MM.1S (cell line): ENCODE measurements around the gene NSL1.

Experiments
- DNase-seq: peaks from one replicate; pipeline ENCODE4 v3.0.0-alpha.2; 2015
- H2AFZ ChIP-seq: fragments of 300-600 bp; sonication (generic); 2 replicates; pipeline ENCODE4 v1.6.0; 2016; ENCODE audit warnings: antibody characterized with exemption, low read length
- H3F3A ChIP-seq: fragments of 300-600 bp; sonication (generic); 2 replicates; pipeline ENCODE4 v1.6.1; 2016; ENCODE audit warnings: mild to moderate bottlenecking, antibody characterized with exemption, low read length, moderate library complexity, mixed read lengths; ENCODE audit not compliant: insufficient read depth
- H3K27ac ChIP-seq: fragments of 300-600 bp; sonication (generic); 2 replicates; pipeline ENCODE4 v1.5.1; 2016; ENCODE audit warnings: mild to moderate bottlenecking, low read length
- H3K27me3 ChIP-seq: fragments of 300-600 bp; sonication (generic); replicated peaks from 2 replicates; pipeline ENCODE4 v1.6.0; 2016; ENCODE audit warnings: low read length; ENCODE audit not compliant: insufficient read depth
- H3K36me3 ChIP-seq: fragments of 300-600 bp; sonication (generic); replicated peaks from 2 replicates; pipeline ENCODE4 v1.6.1; 2016; ENCODE audit warnings: mild to moderate bottlenecking, low read length, mixed read lengths; ENCODE audit not compliant: insufficient read depth
- H3K4me1 ChIP-seq: fragments of 300-600 bp; sonication (generic); 2 replicates; pipeline ENCODE4 v1.6.1; 2016; ENCODE audit warnings: low read length, mixed read lengths
- H3K4me2 ChIP-seq: fragments of 300-600 bp; sonication (generic); 2 replicates; pipeline ENCODE4 v1.6.0; 2016; ENCODE audit warnings: low read depth, low read length
- H3K4me3 ChIP-seq: fragments of 300-600 bp; sonication (generic); 2 replicates; pipeline ENCODE4 v1.5.1; 2016; ENCODE audit warnings: low read length, mixed read lengths
- H3K79me2 ChIP-seq: fragments of 300-600 bp; sonication (generic); 2 replicates; pipeline ENCODE4 v1.6.1; 2016; ENCODE audit warnings: mixed run types, low read length, mixed read lengths
- H3K9ac ChIP-seq: fragments of 300-600 bp; sonication (generic); 2 replicates; pipeline ENCODE4 v1.6.1; 2016; ENCODE audit warnings: low read length, mixed read lengths
- H3K9me2 ChIP-seq: fragments of 300-600 bp; sonication (generic); replicated peaks from 2 replicates; pipeline ENCODE4 v1.6.1; 2016; ENCODE audit warnings: mild to moderate bottlenecking, low read length, mixed read lengths; ENCODE audit not compliant: insufficient read depth
- H3K9me3 ChIP-seq: fragments of 300-600 bp; sonication (generic); replicated peaks from 2 replicates; pipeline ENCODE4 v1.6.1; 2016; ENCODE audit warnings: mild to moderate bottlenecking, low read length, mixed read lengths; ENCODE audit not compliant: insufficient read depth
- H4K20me1 ChIP-seq: fragments of 300-600 bp; sonication (generic); 2 replicates; pipeline ENCODE4 v1.6.1; 2016; ENCODE audit warnings: mild to moderate bottlenecking, low read length, moderate library complexity, mixed read lengths; ENCODE audit not compliant: insufficient read depth
- CTCF ChIP-seq: fragments of 300-600 bp; sonication (generic); IDR thresholded peaks from 2 replicates; pipeline ENCODE4 v1.5.1; 2016; ENCODE audit warnings: antibody characterized with exemption, low read length, mixed read lengths
- EZH2 ChIP-seq: fragments of 300-600 bp; sonication (generic); optimal IDR thresholded peaks from 2 replicates; pipeline ENCODE3; 2017; ENCODE audit warnings: low read depth, mild to moderate bottlenecking, antibody characterized with exemption, low read length, mixed read lengths
- EZH2phosphoT487 ChIP-seq: fragments of 300-600 bp; sonication (generic); IDR thresholded peaks from 2 replicates; pipeline ENCODE4 v1.6.1; 2018; ENCODE audit warnings: antibody characterized with exemption, low read length

NSL1 gene

DNA sequence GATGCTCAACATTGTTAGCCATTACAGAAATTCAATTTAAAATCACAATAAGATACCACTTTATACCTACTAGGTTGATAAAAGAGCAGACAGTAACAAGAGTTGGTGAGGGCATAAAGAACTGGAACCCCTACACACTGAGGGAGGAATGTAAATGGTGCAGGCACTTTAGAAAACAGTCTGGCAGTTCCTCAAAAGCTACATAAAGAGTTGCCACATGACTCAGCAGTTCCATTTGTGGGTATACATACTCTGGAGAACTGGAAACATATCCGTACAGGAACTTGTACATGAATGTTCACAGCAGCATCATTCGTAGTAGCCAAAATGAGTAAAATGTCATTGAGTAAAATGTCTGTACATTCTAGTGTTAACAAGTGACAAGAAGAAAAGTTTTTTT, 17.0 kb downstream of the NSL1 start:
- Histone ChIP-seq H3K4me2 (no peak overlapping the region), H3K9ac (no peak overlapping the region), H3K4me1 (peaks cover 3% of the 10 kb centered on the region; the same call in 1 of the 2 replicates)

DNA sequence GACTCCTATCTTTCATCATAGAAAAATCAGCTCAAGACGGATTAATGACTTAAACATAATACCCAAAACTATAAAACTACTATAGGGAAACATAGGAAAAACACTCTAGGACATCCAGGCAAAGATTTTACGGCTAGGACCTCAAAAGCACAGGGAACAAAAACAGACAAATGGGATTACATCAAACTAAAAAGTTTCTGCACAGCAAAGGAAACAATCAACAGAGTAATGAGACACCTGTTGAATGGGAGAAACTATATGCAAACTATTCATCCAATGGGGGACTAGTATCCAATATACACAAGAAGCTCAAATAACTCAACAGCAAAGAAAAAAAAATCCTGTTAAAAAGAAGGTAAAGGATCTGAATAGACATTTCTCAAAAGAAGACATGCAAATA, 18.6 kb downstream of the NSL1 start:
- H3K36me3 ChIP-seq: no peaks in the 10 kb centered on the region
- no peak for TF ChIP-seq CTCF
- TF ChIP-seq EZH2: no peak
- no peak for TF ChIP-seq EZH2phosphoT487
- no peaks in the 10 kb centered on the region for H4K20me1 ChIP-seq
- H3K4me1 ChIP-seq: peaks cover 7% of the 10 kb centered on the region
- H3K9me3 ChIP-seq: no peaks in the 10 kb centered on the region
- H3K9ac ChIP-seq: no peak overlapping the region
- no peaks in the 10 kb centered on the region for H3K27me3 ChIP-seq
- no peak overlapping the region for H3K4me2 ChIP-seq
- no peak overlapping the region for H2AFZ ChIP-seq
- H3K27ac ChIP-seq: no peak overlapping the region
- no peak overlapping the region for H3K4me3 ChIP-seq
- H3F3A ChIP-seq: peaks cover 6% of the 10 kb centered on the region
- H3K79me2 ChIP-seq: peaks cover 17% of the 10 kb centered on the region
- DNase-seq: no peak
- H3K9me2 ChIP-seq: no peaks in the 10 kb centered on the region

More for the DNA sequence above, 17.0 kb downstream of the NSL1 start:
- Histone ChIP-seq H3K36me3 (no peaks in the 10 kb centered on the region), H3K9me2 (no peaks in the 10 kb centered on the region), H3F3A (no peaks in the 10 kb centered on the region; the same call in 1 of the 2 replicates), H3K79me2 (peaks cover 7% of the 10 kb centered on the region; the same call in 1 of the 2 replicates), H3K9me3 (no peaks in the 10 kb centered on the region), H3K4me3 (no peak overlapping the region), H3K27me3 (no peaks in the 10 kb centered on the region), H2AFZ (no peak overlapping the region), H3K27ac (no peak overlapping the region), H4K20me1 (no peaks in the 10 kb centered on the region)
- DNase-seq: no peak
- TF ChIP-seq CTCF (no peak), EZH2 (no peak), EZH2phosphoT487 (no peak)

DNA sequence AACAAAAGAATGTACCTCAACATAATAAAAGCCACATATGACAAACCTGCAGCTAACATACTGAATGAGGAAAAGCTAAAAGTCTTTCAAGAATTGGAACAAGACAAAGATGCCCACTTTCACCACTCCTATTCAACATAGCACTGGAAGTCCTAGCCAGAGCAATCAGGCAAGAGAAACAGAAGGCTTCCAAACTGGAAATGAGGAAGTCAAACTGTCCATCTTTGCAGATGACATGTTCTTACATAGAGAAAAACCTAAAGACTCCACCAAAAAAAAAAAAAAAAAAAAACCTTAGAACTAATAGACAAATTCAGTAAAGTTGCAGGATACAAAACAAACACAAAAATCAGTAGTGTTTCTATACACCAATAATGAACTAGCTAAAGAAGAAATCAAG, 20.2 kb downstream of the NSL1 start:
- H4K20me1 ChIP-seq: no peaks in the 10 kb centered on the region
- H3K9ac ChIP-seq: no peak overlapping the region
- no peak overlapping the region for H3K4me2 ChIP-seq
- no peak for DNase-seq
- no peak overlapping the region for H3K4me3 ChIP-seq
- peaks cover 6% of the 10 kb centered on the region for H3F3A ChIP-seq
- no peaks in the 10 kb centered on the region for H3K9me2 ChIP-seq
- peaks cover 7% of the 10 kb centered on the region for H3K4me1 ChIP-seq
- no peaks in the 10 kb centered on the region for H3K9me3 ChIP-seq
- peaks cover 27% of the 10 kb centered on the region for H3K79me2 ChIP-seq
- H3K36me3 ChIP-seq: no peaks in the 10 kb centered on the region
- no peak overlapping the region for H3K27ac ChIP-seq
- no peak overlapping the region for H2AFZ ChIP-seq
- TF ChIP-seq EZH2phosphoT487 (no peak), CTCF (no peak), EZH2 (no peak)
- no peaks in the 10 kb centered on the region for H3K27me3 ChIP-seq
